ENCODE data around the gene TRPV5. TPM values are rescaled to one million over a fixed set of nuclear protein-coding genes. Genes with fewer than 3 reads are reported as not detected.

TRPV5 gene
- total RNA-seq, 4 donors from 2014 or later = 0.17 TPM; not detected in 3

DNA sequence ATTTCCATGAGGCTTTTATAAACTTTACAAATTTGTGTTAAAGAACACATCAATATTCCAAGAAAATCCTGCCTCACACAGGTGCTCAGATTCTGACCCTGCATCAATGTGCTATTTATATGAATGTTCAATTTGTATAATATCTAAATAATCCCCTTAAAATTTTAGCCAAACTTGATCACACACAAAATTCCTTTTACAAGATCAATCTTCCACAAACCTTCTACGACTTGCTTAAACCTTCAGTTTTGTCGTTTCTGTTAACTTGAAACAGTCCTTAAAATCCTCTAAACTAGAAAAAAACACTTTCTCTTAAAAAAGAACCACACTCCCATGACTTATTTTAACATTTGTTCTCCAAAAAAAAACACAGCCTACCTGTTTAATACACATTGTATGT is 27.8 kb downstream of the TRPV5 start:
- WGBS = 78% methylated on average over 2 of the region's 2 CpGs
- H3K4me3 ChIP-seq = no peak overlapping the region
- no peaks in the 10 kb centered on the region for H3K4me1 ChIP-seq
- H3K9me3 ChIP-seq = peaks cover 0 to 6% (median 0%) of the 10 kb centered on the region in 4 donors
- no peaks in the 10 kb centered on the region for H3K27me3 ChIP-seq
- H3K27ac ChIP-seq (replicated peaks in 1 of 4) = no peak overlapping the region
- intact Hi-C loops (cut with DNase I) = no loop called here
- TF ChIP-seq POLR2A (IDR thresholded peaks at IDR 0.05; ENCODE audit: low read depth) = no peak
- TF ChIP-seq, protein P1, sequence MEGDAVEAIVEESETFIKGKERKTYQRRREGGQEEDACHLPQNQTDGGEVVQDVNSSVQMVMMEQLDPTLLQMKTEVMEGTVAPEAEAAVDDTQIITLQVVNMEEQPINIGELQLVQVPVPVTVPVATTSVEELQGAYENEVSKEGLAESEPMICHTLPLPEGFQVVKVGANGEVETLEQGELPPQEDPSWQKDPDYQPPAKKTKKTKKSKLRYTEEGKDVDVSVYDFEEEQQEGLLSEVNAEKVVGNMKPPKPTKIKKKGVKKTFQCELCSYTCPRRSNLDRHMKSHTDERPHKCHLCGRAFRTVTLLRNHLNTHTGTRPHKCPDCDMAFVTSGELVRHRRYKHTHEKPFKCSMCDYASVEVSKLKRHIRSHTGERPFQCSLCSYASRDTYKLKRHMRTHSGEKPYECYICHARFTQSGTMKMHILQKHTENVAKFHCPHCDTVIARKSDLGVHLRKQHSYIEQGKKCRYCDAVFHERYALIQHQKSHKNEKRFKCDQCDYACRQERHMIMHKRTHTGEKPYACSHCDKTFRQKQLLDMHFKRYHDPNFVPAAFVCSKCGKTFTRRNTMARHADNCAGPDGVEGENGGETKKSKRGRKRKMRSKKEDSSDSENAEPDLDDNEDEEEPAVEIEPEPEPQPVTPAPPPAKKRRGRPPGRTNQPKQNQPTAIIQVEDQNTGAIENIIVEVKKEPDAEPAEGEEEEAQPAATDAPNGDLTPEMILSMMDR (IDR thresholded peaks at IDR 0.05) = no peak
- no peak for TF ChIP-seq EP300 (IDR thresholded peaks at IDR 0.05)
- no peaks in the 10 kb centered on the region for H3K36me3 ChIP-seq
- DNase-seq (ENCODE audit: extremely low spot score) = no peak

DNA sequence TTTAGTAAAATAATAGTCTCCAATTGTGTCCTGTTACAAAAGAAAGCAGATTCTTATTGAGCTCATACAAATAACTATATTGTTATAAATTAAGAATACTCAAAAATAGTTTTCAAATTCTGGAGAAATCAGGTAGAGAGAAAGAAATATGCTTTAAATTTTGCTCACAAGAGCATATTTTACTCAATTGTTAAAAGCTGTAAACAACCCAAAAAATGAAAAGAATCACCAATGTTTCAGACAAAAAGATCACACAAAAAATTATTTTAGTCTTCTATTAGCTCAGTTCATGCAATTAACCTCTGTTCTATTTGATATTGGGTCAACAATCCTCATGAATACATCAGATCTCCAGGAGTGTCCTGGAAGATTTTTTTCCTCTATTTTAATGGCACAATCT is 29.4 kb downstream of the TRPV5 start:
- DNase-seq (ENCODE audit: extremely low spot score) = no peak
- TF ChIP-seq, protein P1 (IDR thresholded peaks at IDR 0.05) = no peak
- TF ChIP-seq EP300 (IDR thresholded peaks at IDR 0.05) (no peak), POLR2A (IDR thresholded peaks at IDR 0.05; ENCODE audit: low read depth) (no peak), POLR2AphosphoS5 (IDR thresholded peaks at IDR 0.05) (no peak)
- no peak overlapping the region for H3K4me3 ChIP-seq
- intact Hi-C loops (cut with DNase I) = no loop called here
- no peaks in the 10 kb centered on the region for H3K27me3 ChIP-seq
- no peaks in the 10 kb centered on the region for H3K36me3 ChIP-seq
- no peaks in the 10 kb centered on the region for H3K4me1 ChIP-seq
- H3K27ac ChIP-seq (replicated peaks in 1 of 4) = no peak overlapping the region
- H3K9me3 ChIP-seq = peaks cover 0 to 6% (median 0%) of the 10 kb centered on the region in 4 donors

DNA sequence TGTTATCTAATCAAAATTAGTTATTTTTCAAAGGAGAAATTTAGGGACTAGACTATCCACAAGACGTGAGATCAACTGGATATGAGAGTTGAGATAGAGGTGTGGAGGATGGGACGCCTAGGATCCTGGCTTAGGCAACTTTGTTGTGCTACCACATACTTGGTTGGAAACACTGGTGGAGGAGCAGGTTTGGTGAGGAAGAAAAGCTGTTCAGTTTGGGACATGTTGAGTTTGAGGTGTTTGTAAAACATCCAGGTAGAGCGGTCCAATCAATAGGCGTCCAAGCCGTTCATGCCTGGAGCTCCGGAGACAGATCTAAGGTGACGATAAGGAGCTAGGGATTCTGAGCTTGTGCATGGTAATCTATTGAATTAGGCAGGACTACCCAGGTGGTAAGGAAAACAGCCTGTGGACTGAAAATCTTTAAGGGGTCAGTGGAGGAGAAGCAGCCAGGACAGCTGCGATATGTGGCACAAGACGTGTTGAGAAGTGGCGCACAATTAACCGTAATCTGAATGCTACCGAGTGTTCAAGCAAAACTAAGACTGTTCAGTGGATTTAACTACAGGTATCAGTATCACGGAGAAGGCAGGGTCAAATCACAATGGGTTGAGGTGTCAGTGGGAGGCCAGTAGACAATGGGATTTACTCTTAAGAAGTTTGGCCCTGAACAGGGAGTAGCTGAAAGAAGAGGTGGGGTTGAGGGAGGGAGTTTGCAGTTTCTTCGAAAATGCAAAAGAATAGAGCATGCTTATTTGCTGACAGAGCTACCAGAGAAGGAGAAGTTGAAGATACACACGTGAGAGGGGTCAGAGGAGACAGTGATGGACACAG is 31.9 kb downstream of the TRPV5 start:
- Histone ChIP-seq H3K4me3 (no peak overlapping the region), H3K36me3 (no peaks in the 10 kb centered on the region), H3K9me3 (peaks cover 0 to 6% (median 0%) of the 10 kb centered on the region in 4 donors), H3K27me3 (peaks cover 0 to 6% (median 0%) of the 10 kb centered on the region in 4 donors), H3K27ac (replicated peaks in 1 of 4) (no peak overlapping the region), H3K4me1 (no peaks in the 10 kb centered on the region)
- TF ChIP-seq, protein P1 (IDR thresholded peaks at IDR 0.05) = no peak
- TF ChIP-seq POLR2A (IDR thresholded peaks at IDR 0.05; ENCODE audit: low read depth) = no peak
- no peak for TF ChIP-seq EP300 (IDR thresholded peaks at IDR 0.05)
- TF ChIP-seq POLR2AphosphoS5 (IDR thresholded peaks at IDR 0.05) = no peak
- intact Hi-C loops (cut with DNase I) = no loop called here
- WGBS = 78% methylated on average over 15 of the region's 15 CpGs
- no peak for DNase-seq (ENCODE audit: extremely low spot score)

DNA sequence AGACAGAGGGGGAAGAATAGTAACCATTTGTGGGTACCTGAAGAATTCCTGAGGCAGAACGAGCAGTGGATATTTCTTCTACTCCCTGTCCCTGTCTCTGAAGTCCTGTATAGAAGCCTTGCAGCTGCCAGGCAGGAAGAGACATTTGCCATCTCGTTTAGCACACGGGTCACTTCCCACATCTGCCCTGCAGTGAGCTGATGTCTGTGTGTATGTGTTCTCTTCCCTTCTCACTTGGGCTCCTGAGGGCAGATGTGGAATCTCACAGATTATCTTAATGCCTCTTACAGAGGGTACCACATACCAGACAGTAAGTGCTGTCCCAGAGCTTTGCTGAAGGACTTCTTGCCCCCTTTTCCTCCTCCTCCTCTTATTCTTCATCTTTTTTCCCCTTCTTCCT is 33.9 kb downstream of the TRPV5 start:
- peaks cover 0 to 15% (median 0%) of the 10 kb centered on the region in 4 donors for H3K27me3 ChIP-seq
- WGBS = 22% methylated on average over 3 of the region's 3 CpGs
- no peak for DNase-seq (ENCODE audit: extremely low spot score)
- H3K27ac ChIP-seq (replicated peaks in 1 of 4) = no peak overlapping the region
- no peaks in the 10 kb centered on the region for H3K4me1 ChIP-seq
- no peaks in the 10 kb centered on the region for H3K36me3 ChIP-seq
- TF ChIP-seq POLR2AphosphoS5 (IDR thresholded peaks at IDR 0.05) (no peak), POLR2A (IDR thresholded peaks at IDR 0.05; ENCODE audit: low read depth) (no peak)
- TF ChIP-seq, protein P1 (IDR thresholded peaks at IDR 0.05) = no peak
- H3K4me3 ChIP-seq = no peak overlapping the region
- peaks cover 0 to 5% (median 0%) of the 10 kb centered on the region in 4 donors for H3K9me3 ChIP-seq
- intact Hi-C loops (cut with DNase I) = no loop called here
